Activated CD4-positive, alpha-beta T cell treated with anti-CD3 and anti-CD28 coated beads for 24 hours (primary cell): ENCODE results near the gene EMC8.

Experiments used
- DNase-seq, 2 donors: peaks; one replicate each; pipeline ENCODE4 v3.0.0-alpha.2; 2020; ENCODE audit warnings: low read depth in 2 of 2

The EMC8 gene

DNA sequence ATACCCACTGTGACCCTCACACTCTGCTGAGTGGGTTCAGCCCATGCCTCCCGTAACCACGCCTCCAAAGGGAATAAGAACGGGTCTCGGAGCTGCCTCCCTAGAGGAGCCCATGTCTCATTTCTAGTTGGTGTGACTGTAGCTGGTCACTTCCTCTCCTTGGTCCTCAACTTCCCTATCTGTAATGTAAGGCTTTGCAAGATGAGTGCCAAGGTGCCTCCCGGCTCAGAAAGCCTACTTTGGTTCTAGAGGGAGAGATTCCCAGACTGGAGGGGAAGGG is 69.2 kb downstream of the EMC8 start:
- DNase-seq: no peak

- no peak for DNase-seq
These were observed 69.7 kb downstream of the EMC8 start for GRCh38 chr16:85729452-85730185.

DNA sequence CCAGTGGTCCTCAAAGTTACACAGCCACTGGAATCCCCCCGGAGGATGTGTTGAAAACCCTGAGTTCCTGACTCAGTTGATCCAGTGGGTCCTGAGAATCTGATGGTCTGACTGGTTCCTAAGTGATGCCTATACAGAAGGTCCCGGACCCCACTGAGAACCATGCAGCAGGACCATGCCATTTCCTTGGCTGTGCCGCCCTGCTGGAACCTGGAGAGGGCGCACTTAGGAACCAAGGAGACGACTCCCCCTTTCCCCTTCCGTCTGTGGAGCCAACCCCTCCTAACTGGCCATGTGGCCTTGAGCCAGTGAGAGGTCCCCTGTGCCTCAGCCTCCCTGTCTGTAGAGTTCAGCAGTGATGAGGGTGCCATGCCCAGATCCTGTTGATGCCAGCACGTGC is 70.5 kb downstream of the EMC8 start:
- no peak for DNase-seq
